Esophagus squamous epithelium (tissue), 5 donors: ENCODE data around the gene CRNN. TPM values are rescaled to one million over a fixed set of nuclear protein-coding genes. Genes with fewer than 3 reads are reported as not detected.
A peak's percentile ranks its signal among the peaks of the same experiment; 100 is the strongest.

Experiments
- DNase-seq: peaks from one replicate; lab custom pipeline; 2025; lab: John Stamatoyannopoulos, UW
- H3K27ac ChIP-seq, 4 donors: fragments of 200-600 bp; sonication (generic); one replicate each; pipeline ENCODE4 v1.5.1; 2016 to 2019; ENCODE audit warnings: mild to moderate bottlenecking in 1 of 4
- H3K27me3 ChIP-seq, 4 donors: fragments of 200-600 bp; sonication (generic); 1 replicate in 3 of 4; 2 replicates in 1 of 4; pipeline versions ENCODE4 v1.5.1 to v1.6.0; 2017 to 2021; ENCODE audit warnings: antibody characterized with exemption in 1 of 4
- H3K36me3 ChIP-seq, 3 donors: fragments of 200-600 bp; sonication (generic); one replicate each; pipeline ENCODE4 v1.5.1; 2016 to 2019
- H3K4me1 ChIP-seq, 3 donors: fragments of 200-600 bp; sonication (generic); one replicate each; pipeline ENCODE4 v1.5.1; 2017 to 2019
- H3K4me3 ChIP-seq, 4 donors: fragments of 200-600 bp; sonication (generic); 1 replicate in 3 of 4; 2 replicates in 1 of 4; pipeline ENCODE4 v1.5.1; 2016 to 2019; ENCODE audit warnings: mild to moderate bottlenecking in 2 of 4, moderate library complexity in 1 of 4
- H3K9me3 ChIP-seq, 3 donors: fragments of 200-600 bp; sonication (generic); one replicate each; pipeline ENCODE4 v1.5.1; 2016 to 2019
- CTCF ChIP-seq, 6 experiments: fragments of 450-650 bp in 4 of 6; fragments of 200-600 bp in 2 of 6; sonication (generic) in 2 of 6; IDR thresholded peaks; one replicate each; pipeline ENCODE4 v1.5.1; 2016 to 2019; ENCODE audit warnings: antibody characterized with exemption in 6 of 6, mild to moderate bottlenecking in 4 of 6, moderate library complexity in 4 of 6
- POLR2A ChIP-seq, 4 donors: fragments of 450-650 bp; IDR thresholded peaks; one replicate each; pipeline ENCODE4 v1.6.1; 2017; ENCODE audit warnings: antibody characterized with exemption in 4 of 4, mild to moderate bottlenecking in 4 of 4, moderate library complexity in 3 of 4
- WGBS, 2 donors: methylation state at CpG; one replicate each; pipeline ENCODE4 v1.1.5; 2018; 5-methylcytosine and 5-hydroxymethylcytosine counted together
- intact Hi-C: fragments of 100-400 bp; cut with DNase I; formaldehyde crosslinking; loops from one replicate; pipeline ENCODE4 v1.15.0; 2022
- total RNA-seq, 4 donors: library from RNA; depleted of rRNA; stranded (reverse); fragments of >200 nt; gene quantifications; one replicate each; pipeline ENCODE4 v1.1.0, GENCODE V29; 2016
- donor health status: DM: yes; HTN: yes; CAD: no.

CRNN gene
- total RNA-seq, 4 donors from 2014 or later, result 1,263 to 5,310 (median 2,301) TPM

- H3K36me3 ChIP-seq, result no peaks in the 10 kb centered on the region
- peak overlapping the region; percentile 58 to 91 (median 86) for H3K27ac ChIP-seq
- WGBS, 2 donors, result 74 to 81% methylated on average over 5 of the region's 5 CpGs
- no peak overlapping the region for H3K4me3 ChIP-seq
- DNase-seq, result no peak
- no peaks in the 10 kb centered on the region for H3K9me3 ChIP-seq
- no peak for TF ChIP-seq POLR2A (IDR thresholded peaks at IDR 0.05)
- no peak for TF ChIP-seq CTCF (IDR thresholded peaks at IDR 0.05)
- H3K4me1 ChIP-seq, result peaks cover 18 to 71% (median 28%) of the 10 kb centered on the region in 3 donors
- intact Hi-C loops, result no loop called here
- H3K27me3 ChIP-seq, result no peaks in the 10 kb centered on the region
Measured at GRCh38 chr1:152448496-152448895, 34.4 kb upstream of the CRNN start.

GRCh38 chr1:152448095-152448494 is 34.0 kb upstream of the CRNN start:
- H3K36me3 ChIP-seq, result no peaks in the 10 kb centered on the region
- H3K27me3 ChIP-seq, result no peaks in the 10 kb centered on the region
- no peak overlapping the region for H3K4me3 ChIP-seq
- H3K9me3 ChIP-seq, result no peaks in the 10 kb centered on the region
- DNase-seq, result no peak
- WGBS, 2 donors, result 16 to 30% methylated on average over 2 of the region's 2 CpGs
- peak overlapping the region; percentile 58 to 91 (median 86) for H3K27ac ChIP-seq
- TF ChIP-seq POLR2A (IDR thresholded peaks at IDR 0.05), result no peak
- TF ChIP-seq CTCF (IDR thresholded peaks at IDR 0.05), result no peak
- intact Hi-C loops, result no loop called here
- peaks cover 22 to 75% (median 28%) of the 10 kb centered on the region in 3 donors for H3K4me1 ChIP-seq

- TF ChIP-seq POLR2A (IDR thresholded peaks at IDR 0.05) (no peak), CTCF (IDR thresholded peaks at IDR 0.05) (no peak)
- 27 to 39% methylated on average over 4 of the region's 4 CpGs for WGBS, 2 donors
- intact Hi-C loops, result no loop called here
- DNase-seq, result no peak
- Histone ChIP-seq H3K4me3 (no peak overlapping the region), H3K27me3 (no peaks in the 10 kb centered on the region), H3K4me1 (peaks cover 25 to 81% (median 31%) of the 10 kb centered on the region in 3 donors), H3K27ac (peak overlapping the region; percentile 58 to 91 (median 86)), H3K36me3 (no peaks in the 10 kb centered on the region), H3K9me3 (no peaks in the 10 kb centered on the region)
Measured at GRCh38 chr1:152447484-152447883, 33.4 kb upstream of the CRNN start.

- H3K27me3 ChIP-seq, result no peaks in the 10 kb centered on the region
- 63 to 69% methylated on average over 4 of the region's 4 CpGs for WGBS, 2 donors
- peaks cover 33 to 78% (median 38%) of the 10 kb centered on the region in 3 donors for H3K4me1 ChIP-seq
- H3K27ac ChIP-seq, result peak overlapping the region in 3 of 4 donors; percentile 72 to 83 (median 83)
- TF ChIP-seq POLR2A (IDR thresholded peaks at IDR 0.05) (no peak), CTCF (IDR thresholded peaks at IDR 0.05) (peak in 1 of 6 experiments; percentile 35)
- DNase-seq, result no peak
- H3K4me3 ChIP-seq, result no peak overlapping the region
- intact Hi-C loops, result no loop called here
- no peaks in the 10 kb centered on the region for H3K9me3 ChIP-seq
- no peaks in the 10 kb centered on the region for H3K36me3 ChIP-seq
Measured at GRCh38 chr1:152444045-152444444, 30.0 kb upstream of the CRNN start.

DNA sequence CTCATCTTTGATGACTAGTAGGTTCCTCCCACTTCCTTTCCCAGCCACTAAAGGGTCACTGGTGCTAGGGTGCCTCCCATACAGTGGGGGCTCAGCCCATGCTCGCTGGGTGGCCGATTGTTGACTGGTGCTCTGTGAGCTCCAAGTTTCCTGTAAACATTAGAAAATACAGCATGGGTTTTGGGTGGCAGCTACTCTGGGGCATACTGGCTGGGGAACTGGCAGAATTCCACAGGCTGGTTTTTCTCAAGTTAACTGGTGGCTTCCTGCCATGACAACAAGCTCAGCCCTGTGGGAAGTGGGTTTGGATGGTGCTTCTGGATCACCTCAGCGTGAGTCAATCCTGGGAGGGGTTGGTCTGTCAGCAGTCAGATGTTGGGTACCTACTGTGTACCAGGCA is 28.7 kb upstream of the CRNN start:
- Histone ChIP-seq H3K27me3 (no peaks in the 10 kb centered on the region), H3K27ac (peak overlapping the region; percentile 46 to 83 (median 78)), H3K9me3 (no peaks in the 10 kb centered on the region), H3K4me1 (peaks cover 32 to 78% (median 40%) of the 10 kb centered on the region in 3 donors), H3K36me3 (no peaks in the 10 kb centered on the region), H3K4me3 (no peak overlapping the region)
- 14 to 25% methylated on average over 2 to 3 of the region's 3 CpGs for WGBS, 2 donors
- TF ChIP-seq CTCF (IDR thresholded peaks at IDR 0.05) (no peak), POLR2A (IDR thresholded peaks at IDR 0.05) (no peak)
- no peak for DNase-seq
- intact Hi-C loops, result no loop called here
